ENCODE data around the gene CUX1. TPM values are rescaled to one million over a fixed set of nuclear protein-coding genes. Genes with fewer than 3 reads are reported as not detected.

Gene CUX1
- total RNA-seq, 4 donors from 2014 or later: 40.0 to 55.9 (median 47.3) TPM

DNA sequence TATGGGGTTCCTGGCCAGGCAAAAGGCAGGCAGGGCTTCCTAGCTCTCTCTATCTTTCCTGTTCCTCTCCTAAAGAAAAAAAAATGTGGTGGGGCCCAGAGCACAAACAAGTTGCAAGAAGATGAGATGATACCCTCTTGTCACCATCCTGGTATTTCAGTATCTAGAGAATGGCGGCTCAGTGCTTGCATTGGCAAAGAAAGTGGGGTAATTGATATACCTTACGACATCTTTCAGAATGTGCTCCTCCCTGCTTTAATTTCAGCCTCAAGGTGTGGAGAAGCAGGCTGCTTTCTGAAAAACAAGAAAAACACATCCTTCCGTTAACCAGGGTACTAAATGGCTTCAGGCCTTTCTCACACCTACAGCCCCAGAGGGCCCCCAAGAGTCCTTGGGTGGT is 34.5 kb upstream of the CUX1 start:
- Histone ChIP-seq H3K27ac (no peak overlapping the region), H3K4me3 (no peak overlapping the region), H3K27me3 (peaks cover 0 to 9% (median 0%) of the 10 kb centered on the region in 4 donors), H3K36me3 (no peaks in the 10 kb centered on the region), H3K9me3 (no peaks in the 10 kb centered on the region), H3K4me1 (no peaks in the 10 kb centered on the region)
- no peak for TF ChIP-seq POLR2A (IDR thresholded peaks at IDR 0.05)
- TF ChIP-seq, protein P1, sequence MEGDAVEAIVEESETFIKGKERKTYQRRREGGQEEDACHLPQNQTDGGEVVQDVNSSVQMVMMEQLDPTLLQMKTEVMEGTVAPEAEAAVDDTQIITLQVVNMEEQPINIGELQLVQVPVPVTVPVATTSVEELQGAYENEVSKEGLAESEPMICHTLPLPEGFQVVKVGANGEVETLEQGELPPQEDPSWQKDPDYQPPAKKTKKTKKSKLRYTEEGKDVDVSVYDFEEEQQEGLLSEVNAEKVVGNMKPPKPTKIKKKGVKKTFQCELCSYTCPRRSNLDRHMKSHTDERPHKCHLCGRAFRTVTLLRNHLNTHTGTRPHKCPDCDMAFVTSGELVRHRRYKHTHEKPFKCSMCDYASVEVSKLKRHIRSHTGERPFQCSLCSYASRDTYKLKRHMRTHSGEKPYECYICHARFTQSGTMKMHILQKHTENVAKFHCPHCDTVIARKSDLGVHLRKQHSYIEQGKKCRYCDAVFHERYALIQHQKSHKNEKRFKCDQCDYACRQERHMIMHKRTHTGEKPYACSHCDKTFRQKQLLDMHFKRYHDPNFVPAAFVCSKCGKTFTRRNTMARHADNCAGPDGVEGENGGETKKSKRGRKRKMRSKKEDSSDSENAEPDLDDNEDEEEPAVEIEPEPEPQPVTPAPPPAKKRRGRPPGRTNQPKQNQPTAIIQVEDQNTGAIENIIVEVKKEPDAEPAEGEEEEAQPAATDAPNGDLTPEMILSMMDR (IDR thresholded peaks at IDR 0.05): no peak
- 66 to 88% methylated on average over 3 of the region's 3 CpGs for WGBS, 2 donors
- DNase-seq: no peak
- intact Hi-C loops (cut with DNase I): no loop called here

DNA sequence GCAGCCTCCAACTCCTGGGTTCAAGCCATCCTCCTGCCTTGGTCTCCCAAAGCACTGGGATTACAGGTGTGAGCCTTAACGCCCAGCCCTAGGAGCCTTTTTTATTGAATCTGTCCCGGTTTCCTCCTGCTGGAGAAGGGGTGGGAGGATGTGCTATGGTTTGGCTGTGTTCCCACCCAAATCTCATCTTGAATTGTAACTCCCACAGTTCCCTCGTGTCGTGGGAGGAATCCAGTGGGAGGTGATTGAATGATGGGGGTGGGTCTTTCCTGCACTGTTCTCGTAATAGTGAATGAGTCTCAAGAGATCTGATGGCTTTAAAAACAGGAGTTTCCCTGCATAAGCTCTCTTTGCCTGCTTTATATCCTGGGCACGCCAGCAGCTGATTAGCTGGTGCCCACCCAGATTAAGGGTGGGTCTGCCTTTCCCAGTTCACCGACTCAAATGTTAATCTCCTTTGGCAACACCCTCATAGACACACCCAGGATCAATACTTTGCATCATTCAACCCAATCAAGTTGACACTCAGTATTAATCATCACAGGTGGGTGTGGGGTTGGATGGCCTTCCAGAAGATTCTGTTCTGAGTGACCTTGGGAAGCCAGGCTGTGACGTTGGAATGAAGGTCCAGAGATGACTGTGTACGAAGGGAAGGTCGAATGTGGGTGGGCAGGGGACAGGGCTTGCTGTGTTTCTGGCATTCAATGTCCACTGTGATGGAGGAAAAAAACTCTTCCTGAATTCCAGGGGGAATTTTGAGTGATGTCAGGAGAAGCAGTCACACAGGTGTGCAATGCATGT is 33.8 kb upstream of the CUX1 start:
- no peak overlapping the region for H3K27ac ChIP-seq
- 36 to 47% methylated on average over 7 to 10 of the region's 10 CpGs for WGBS, 2 donors
- intact Hi-C loops (cut with DNase I): no loop called here
- peaks cover 0 to 4% (median 0%) of the 10 kb centered on the region in 4 donors for H3K27me3 ChIP-seq
- no peaks in the 10 kb centered on the region for H3K36me3 ChIP-seq
- H3K9me3 ChIP-seq: no peaks in the 10 kb centered on the region
- no peak for DNase-seq
- no peaks in the 10 kb centered on the region for H3K4me1 ChIP-seq
- H3K4me3 ChIP-seq: no peak overlapping the region
- TF ChIP-seq, protein P1 (IDR thresholded peaks at IDR 0.05): no peak
- TF ChIP-seq POLR2A (IDR thresholded peaks at IDR 0.05): no peak

DNA sequence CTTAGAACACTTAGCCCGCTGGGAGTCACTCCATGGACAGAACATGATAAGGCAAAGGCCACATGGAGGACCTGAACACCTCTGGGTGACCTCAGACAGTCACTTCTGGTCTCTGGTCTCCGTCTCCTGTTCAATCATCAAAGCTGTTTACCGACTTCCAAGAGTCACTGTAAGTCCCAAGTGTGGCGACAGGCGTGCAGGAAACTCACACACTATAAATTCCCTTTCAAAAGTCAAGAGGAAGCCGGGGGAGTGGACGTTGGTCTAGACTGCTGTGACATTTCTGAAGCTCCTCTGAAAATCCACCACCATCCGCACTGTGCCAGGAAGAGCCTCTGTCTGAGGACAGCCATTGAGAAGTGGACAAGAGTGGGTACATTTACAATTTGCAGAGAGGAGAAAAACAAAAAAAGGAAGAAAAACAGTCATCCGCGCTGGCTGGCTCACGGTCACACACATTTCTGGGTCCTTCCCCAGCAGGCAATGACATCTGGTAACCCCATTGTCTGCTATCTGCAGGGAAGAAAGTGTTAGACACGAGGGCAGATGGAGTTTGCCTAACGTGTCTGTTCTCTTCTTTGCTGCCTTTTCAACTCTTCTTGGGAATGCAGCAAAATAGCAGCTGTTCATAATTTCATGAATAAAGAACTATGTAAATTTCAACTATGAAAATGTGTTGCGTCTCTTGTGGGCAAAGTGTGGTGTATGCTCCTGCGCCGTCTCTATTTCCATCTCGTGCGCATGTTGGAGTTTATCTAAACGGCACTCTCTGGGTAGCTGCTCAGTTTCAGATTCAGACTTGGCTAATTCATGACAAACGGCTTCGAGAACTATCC is 32.9 kb upstream of the CUX1 start:
- WGBS, 2 donors: 59 to 60% methylated on average over 21 of the region's 21 CpGs
- no peaks in the 10 kb centered on the region for H3K4me1 ChIP-seq
- no peaks in the 10 kb centered on the region for H3K9me3 ChIP-seq
- H3K4me3 ChIP-seq: no peak overlapping the region
- DNase-seq: no peak
- no peaks in the 10 kb centered on the region for H3K36me3 ChIP-seq
- peaks cover 0 to 4% (median 0%) of the 10 kb centered on the region in 4 donors for H3K27me3 ChIP-seq
- TF ChIP-seq, protein P1 (IDR thresholded peaks at IDR 0.05): no peak
- TF ChIP-seq POLR2A (IDR thresholded peaks at IDR 0.05): no peak
- no peak overlapping the region for H3K27ac ChIP-seq
- intact Hi-C loops (cut with DNase I): no loop called here

DNA sequence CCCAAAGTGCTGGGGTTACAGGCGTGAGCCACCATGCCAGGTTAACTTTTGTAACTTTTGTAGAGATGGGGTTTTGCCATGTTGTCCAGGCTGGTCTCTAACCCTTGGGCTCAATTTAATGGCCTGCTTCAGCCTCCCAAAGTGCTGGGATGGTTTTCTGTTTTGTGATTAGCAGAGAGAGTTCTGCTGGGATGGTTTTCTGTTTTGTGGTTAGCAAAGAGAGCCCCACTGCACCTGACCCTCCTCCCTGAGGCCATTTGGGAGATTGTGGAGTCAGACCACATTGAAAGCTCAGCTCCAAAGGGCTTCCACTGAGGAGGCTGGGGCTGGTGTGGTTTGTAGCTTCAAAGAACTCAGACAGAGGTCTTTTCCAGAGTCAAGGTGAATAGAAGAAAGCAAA is 29.6 kb upstream of the CUX1 start:
- TF ChIP-seq, protein P1 (IDR thresholded peaks at IDR 0.05): no peak
- no peak for TF ChIP-seq POLR2A (IDR thresholded peaks at IDR 0.05)
- WGBS, 2 donors: 100% methylated on average over 1 of the region's 1 CpG
- no peaks in the 10 kb centered on the region for H3K9me3 ChIP-seq
- no peaks in the 10 kb centered on the region for H3K27me3 ChIP-seq
- H3K4me3 ChIP-seq: no peak overlapping the region
- no peak for DNase-seq
- intact Hi-C loops (cut with DNase I): no loop called here
- H3K36me3 ChIP-seq: no peaks in the 10 kb centered on the region
- peaks cover 0 to 13% (median 0%) of the 10 kb centered on the region in 3 donors for H3K4me1 ChIP-seq
- H3K27ac ChIP-seq: no peak overlapping the region

DNA sequence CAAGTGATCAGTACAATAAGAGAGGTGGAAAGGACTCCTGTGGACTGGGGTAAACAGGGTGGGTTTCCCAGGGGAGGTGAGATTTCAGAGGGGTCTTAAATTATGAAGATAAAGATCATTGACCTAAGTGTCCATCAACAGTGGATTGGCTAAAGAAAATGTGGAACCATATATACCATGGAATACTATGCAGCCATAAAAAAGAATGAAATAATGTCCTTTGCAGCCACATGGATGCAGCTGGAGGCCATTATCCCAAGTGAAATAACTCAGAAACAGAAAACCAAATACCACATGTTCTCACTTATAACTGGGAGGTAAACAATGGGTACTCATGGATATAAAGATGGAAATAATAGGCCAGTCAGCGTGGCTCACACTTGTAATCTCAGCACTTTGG is 28.9 kb upstream of the CUX1 start:
- Histone ChIP-seq H3K27me3 (no peaks in the 10 kb centered on the region), H3K36me3 (no peaks in the 10 kb centered on the region), H3K4me3 (no peak overlapping the region), H3K4me1 (peaks cover 0 to 14% (median 0%) of the 10 kb centered on the region in 3 donors), H3K27ac (no peak overlapping the region), H3K9me3 (no peaks in the 10 kb centered on the region)
- no peak for DNase-seq
- no peak for TF ChIP-seq POLR2A (IDR thresholded peaks at IDR 0.05)
- TF ChIP-seq, protein P1 (IDR thresholded peaks at IDR 0.05): no peak
- WGBS, 2 donors: 67 to 75% methylated on average over 1 of the region's 1 CpG
- intact Hi-C loops (cut with DNase I): no loop called here

Data from esophagus squamous epithelium (tissue), 5 donors.